GM15510 (cell line): ENCODE results near the gene TTI1.

Source experiments
- POLR2A ChIP-seq: IDR thresholded peaks from 3 replicates; pipeline ENCODE4 v1.6.1; 2011; ENCODE audit warnings: borderline replicate concordance; ENCODE audit not compliant: insufficient read length; ENCODE audit errors: extremely low read depth

The TTI1 gene

GRCh38 chr20:38032585-38033329 is 499 bp downstream of the TTI1 start:
- TF ChIP-seq POLR2A: no peak

- no peak for TF ChIP-seq POLR2A
These were observed 1.3 kb downstream of the TTI1 start for GRCh38 chr20:38031957-38032356.

- TF ChIP-seq POLR2A: no peak
These were observed 3.8 kb downstream of the TTI1 start for GRCh38 chr20:38029453-38029852.

GRCh38 chr20:38024496-38024895 is 8.8 kb downstream of the TTI1 start:
- TF ChIP-seq POLR2A: no peak

- no peak for TF ChIP-seq POLR2A
These were observed 9.9 kb downstream of the TTI1 start for GRCh38 chr20:38023181-38024001.

GRCh38 chr20:38021087-38021772 is 12.0 kb downstream of the TTI1 start:
- TF ChIP-seq POLR2A: no peak

- no peak for TF ChIP-seq POLR2A
These were observed 14.9 kb downstream of the TTI1 start for GRCh38 chr20:38018385-38018784.

- no peak for TF ChIP-seq POLR2A
These were observed 15.3 kb downstream of the TTI1 start for GRCh38 chr20:38017959-38018358.

- TF ChIP-seq POLR2A: no peak
These were observed 19.4 kb downstream of the TTI1 start for GRCh38 chr20:38013887-38014286.

- TF ChIP-seq POLR2A: no peak
These were observed 20.9 kb downstream of the TTI1 start for GRCh38 chr20:38012332-38012731.

GRCh38 chr20:38011696-38012095 is 21.6 kb downstream of the TTI1 start:
- TF ChIP-seq POLR2A: no peak

GRCh38 chr20:38008233-38008944 is 24.9 kb downstream of the TTI1 start:
- no peak for TF ChIP-seq POLR2A

- no peak for TF ChIP-seq POLR2A
These were observed 25.7 kb downstream of the TTI1 start for GRCh38 chr20:38007526-38007925.

- TF ChIP-seq POLR2A: no peak
These were observed 27.4 kb downstream of the TTI1 start for GRCh38 chr20:38005903-38006302.

- TF ChIP-seq POLR2A: no peak
These were observed 28.8 kb downstream of the TTI1 start for GRCh38 chr20:38004416-38004815.

GRCh38 chr20:38002422-38002821 is 30.8 kb downstream of the TTI1 start:
- no peak for TF ChIP-seq POLR2A

GRCh38 chr20:38001981-38002380 is 31.3 kb downstream of the TTI1 start:
- no peak for TF ChIP-seq POLR2A
